HG03457 (cell line): ENCODE results near the gene REEP1.
"Not testable (repeated sequence)": the region's sequence is repeated elsewhere in the genome, so short reads cannot be mapped to it uniquely, and the experiment has no call there.

Source experiments
- ATAC-seq: cut with Tn5 transposase; IDR thresholded peaks from one replicate; pipeline ENCODE4 v1.9.1; 2021; ENCODE audit warnings: moderate number of reproducible peaks; ENCODE audit not compliant: unreplicated experiment

REEP1 gene

DNA sequence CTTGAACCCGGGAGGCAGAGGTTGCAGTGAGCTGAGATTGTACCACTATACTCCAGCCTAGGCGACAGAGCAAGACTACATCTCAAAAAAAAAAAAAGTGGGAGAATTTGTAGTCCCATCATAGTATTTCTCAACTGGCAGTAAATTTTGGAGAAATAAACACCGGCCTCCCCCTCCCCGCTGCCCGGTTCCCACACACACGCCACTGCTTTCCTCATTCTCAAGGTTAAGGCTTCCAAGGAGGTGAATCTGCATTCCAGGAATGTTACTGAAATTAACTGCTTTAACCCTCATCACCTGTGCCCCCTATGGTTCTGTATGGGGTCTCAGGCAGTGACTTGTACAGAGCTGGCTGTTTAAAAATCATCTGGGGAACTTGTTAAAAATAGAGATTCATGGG lies 88.2 kb downstream of the REEP1 start:
- ATAC-seq: no peak

- not testable (repeated sequence) for ATAC-seq
Measured at GRCh38 chr2:86245222-86245621, 92.2 kb downstream of the REEP1 start.

- ATAC-seq: not testable (repeated sequence)
Measured at GRCh38 chr2:86244781-86245180, 92.6 kb downstream of the REEP1 start.

DNA sequence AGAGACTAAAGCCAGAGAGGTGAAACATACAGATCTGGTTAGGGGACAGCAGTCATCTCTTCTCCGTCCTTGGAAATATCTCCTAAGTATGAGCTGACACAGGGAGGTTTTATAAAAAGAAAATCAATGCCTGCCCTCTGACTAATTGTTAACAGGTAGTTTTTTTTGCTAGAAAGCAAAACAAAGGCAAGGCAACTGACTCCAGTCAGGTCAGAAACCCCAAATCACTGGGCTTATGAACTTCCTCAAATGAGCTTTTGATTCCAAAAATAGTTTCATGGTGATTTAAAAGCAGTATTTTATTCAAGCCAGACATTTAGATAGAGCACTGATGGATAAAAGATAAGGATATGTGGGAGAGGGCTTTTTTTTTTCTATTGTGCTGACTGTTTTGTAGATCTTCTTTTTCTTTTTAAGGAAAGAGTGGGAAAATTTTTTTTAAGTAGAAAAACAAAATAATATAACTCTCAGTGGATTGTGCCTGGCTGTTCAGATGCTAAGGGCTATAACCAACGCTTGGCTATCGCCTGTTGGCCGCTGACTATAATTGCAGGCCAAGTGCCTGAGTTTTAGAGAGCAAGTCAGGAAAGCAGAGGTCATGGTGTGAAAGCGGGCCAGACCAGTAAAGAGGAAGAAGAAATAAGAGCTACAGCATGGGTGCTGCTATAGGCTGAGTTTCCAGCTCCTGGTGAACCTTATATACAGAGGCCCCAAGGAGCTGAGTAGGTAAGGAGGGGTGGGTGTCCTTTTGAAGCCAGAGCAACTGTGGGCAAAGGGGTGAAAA lies 93.3 kb downstream of the REEP1 start:
- ATAC-seq: no peak

GRCh38 chr2:86243272-86243671 lies 94.2 kb downstream of the REEP1 start:
- ATAC-seq: no peak

DNA sequence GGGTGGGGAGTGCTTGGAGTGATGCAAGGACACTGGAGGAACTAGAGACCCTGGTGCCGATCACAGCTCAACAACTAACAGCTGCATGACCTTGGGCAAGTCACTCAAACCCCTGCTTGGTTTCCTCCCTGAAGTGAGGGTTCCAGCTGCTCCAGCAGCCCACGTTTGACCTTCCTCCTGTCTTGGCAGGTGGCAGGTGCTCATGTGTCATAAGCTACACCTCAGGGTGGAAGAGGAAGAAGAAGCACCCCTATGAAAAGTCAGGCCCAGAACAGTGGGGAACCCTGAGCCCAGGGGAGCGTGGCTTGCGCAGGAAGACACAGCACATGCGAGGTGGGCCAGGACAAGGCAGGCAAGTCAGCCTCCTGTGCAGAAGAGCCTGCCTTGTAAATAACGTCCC lies 95.8 kb downstream of the REEP1 start:
- ATAC-seq: no peak

DNA sequence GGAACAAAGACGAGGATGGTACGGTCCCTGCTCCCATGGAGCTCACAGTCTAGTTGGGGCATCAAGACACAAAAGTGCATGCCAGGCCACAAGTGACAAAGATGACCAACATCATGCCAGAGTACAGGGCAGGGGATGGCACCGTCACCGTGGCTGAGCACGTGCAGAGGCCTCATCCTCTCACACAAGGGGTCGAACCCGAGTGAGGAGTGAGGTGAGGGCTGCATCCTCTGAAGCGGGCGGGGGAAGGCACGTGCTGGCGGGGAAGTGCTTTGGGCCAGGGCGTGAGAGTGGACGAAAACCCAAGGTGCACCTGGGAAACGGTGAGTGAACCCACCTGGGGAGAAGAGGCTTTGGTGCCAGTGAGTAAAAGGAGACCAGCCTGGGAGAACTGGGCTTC lies 97.2 kb downstream of the REEP1 start:
- ATAC-seq: no peak

- ATAC-seq: no peak
Measured at GRCh38 chr2:86239745-86240144, 97.7 kb downstream of the REEP1 start.

DNA sequence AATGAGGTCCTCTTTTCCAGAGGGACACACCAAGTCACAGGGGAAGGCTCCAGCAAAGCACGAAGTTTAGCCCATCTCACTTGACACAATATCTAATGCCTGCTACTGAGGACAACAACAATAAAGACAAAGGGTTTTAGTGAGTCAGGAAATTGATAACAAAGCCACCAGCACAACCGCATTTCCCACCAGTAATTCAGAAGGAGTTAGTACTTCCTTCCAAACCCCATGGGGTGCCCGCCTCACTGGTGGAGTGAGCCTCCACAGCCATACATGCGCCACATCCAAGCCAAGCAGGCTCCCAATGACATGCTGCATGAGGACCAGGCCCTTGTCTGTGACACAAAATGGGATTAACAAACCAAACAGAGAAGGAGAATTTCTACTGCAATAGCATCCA lies 98.1 kb downstream of the REEP1 start:
- no peak for ATAC-seq

DNA sequence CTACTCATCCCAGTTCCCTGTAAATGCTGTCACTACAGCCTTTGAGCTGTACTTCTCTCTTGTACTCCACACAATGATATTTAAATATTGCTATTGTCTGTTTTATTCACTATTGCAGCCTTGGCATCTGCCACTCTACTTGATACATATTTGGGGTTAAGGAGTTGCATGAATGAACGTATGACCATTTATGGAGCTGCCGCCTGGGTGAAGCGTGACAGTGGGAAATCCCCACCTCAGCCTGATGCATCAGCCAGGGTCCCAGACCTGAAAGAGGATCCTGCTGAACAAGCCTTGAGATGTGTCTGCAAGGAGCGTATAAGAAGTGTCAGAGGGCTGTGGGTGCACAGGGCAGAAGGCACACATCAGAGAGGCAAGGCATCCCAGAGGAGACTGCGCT lies 99.1 kb downstream of the REEP1 start:
- ATAC-seq: peak; percentile 79

DNA sequence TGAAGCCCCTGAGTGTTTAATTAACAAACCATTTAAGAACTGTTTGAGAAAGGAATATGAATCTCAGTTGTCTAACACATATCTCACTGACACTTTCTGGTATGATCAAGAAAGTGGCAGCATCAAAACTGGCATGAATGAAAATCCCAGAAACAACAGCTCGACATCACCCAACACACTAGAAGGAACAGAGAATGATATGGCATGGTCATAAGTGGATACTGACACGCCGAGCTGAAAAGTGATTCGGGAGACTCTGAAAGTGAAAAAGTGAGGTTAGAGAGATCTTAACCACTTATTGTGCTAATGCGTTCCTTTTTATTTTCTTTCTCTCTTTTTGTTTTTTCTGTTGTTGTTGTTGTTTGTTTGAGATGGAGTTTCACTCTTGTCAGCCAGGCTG lies 100.3 kb downstream of the REEP1 start:
- no peak for ATAC-seq

DNA sequence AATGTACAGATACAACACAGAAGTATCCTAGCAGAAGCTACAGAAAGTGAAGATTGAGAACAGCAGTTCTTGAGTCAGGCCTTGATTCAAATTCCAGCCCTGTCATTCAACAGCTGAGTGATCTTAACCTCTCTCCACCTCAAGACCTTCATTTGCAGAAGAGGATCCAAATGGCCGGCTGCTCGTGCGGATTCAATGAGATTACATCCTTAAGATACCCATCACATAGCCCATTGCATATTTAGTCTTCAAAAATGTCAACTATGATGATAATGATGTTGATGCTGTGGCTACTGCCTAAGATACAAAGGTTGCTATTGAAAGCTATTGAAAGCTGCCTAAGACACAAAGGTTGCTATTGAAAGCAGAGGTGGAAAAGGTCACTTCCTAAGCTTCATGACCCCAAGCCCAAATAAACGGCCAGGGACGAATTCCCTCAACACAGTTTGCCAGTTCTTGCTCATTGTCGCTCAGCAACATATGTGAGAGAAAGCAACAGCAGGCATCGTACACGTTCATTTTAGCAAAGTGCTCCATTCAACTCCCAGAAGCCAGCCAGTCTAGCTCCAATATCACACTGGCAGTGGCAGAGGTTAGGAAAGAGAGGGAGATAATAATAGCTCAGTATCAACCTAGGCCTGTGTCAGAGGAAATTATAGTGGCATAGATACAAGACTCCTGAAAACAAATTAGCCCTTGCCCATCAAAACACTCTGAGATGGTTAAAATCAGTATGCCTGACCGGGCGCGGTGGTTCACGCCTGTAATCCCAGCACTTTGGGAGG lies 102.0 kb downstream of the REEP1 start:
- no peak for ATAC-seq

GRCh38 chr2:86234563-86235131 lies 102.8 kb downstream of the REEP1 start:
- ATAC-seq: no peak

- no peak for ATAC-seq
Measured at GRCh38 chr2:86233436-86233835, 104.0 kb downstream of the REEP1 start.

GRCh38 chr2:86232910-86233309 lies 104.5 kb downstream of the REEP1 start:
- no peak for ATAC-seq

DNA sequence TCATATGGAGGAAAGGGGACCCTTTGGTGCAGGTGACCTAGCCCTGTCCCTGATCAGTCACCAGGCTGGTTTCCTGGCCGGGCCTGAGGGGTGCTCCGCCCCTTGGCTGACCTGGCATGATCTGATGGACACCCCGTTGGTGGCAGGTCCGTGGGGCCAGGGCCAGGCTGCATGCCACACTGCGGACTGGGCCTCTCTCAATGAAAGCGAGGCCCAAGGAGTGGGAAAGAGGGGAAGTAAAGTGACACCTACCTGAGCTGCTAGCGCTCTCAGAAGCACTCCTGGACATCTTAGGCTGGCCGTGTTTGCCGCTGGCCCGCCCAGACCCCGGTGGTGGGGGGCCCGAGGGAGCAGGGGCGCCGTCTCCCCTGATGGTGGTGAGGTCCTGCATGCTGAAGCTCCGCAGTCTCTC lies 105.0 kb downstream of the REEP1 start:
- ATAC-seq: no peak

DNA sequence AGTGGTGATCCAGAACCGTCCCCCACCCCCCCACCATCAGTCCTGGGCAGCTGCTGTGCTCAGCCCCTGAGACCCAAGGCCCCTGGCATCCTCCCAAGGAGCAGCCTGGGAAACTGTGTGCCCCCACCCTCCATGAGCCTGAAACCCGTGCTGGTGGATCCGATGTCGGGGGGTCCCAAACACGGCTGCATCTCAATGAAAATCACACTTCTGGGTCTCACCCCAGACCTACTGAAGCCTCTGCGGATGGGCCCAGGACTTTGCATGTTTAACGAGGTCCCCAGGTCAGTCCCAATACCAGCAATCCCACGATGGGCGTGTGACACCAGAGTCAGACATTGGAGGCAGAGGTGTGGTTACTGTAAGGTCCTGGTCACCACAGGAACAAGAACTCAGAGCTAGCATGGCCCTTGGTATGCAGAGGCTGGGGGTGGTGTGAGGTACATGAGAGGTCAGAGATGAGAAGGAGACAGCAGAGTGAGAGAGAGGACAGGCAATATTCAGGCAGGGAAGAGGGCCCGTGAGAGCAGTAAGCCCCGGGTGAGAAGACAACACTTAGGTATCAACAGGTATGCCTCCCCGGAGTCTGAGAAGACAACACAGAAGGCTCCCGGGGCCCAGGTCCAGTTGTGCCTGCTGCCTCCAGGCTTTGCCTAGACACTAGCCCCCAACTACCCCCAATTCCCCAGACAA lies 105.6 kb downstream of the REEP1 start:
- ATAC-seq: no peak

DNA sequence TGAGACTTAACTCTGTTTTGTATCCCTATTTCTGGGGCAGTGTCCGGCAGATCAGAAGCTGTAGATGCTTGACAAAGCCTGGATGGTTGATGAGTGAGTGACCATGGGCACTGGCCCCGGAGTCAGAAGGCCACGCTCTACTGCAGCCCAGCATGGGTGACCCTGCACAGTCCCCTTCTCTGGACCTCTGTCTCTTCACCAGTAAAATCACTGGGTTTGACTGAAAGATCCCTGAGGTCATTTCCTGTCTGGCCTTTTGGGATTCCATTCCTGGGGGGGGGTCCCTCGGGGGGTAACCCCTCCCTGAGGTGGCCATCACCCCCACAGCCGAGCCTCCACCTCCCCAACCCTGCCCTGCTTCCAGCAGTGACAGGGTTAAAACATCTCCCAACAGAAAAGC lies 106.5 kb downstream of the REEP1 start:
- ATAC-seq: no peak

GRCh38 chr2:86229221-86229620 lies 108.2 kb downstream of the REEP1 start:
- no peak for ATAC-seq

- ATAC-seq: not testable (repeated sequence)
Measured at GRCh38 chr2:86228574-86228973, 108.9 kb downstream of the REEP1 start.

GRCh38 chr2:86227685-86228084 lies 109.7 kb downstream of the REEP1 start:
- no peak for ATAC-seq
